ENCODE results near the gene FANCI. TPM values are rescaled to one million over a fixed set of nuclear protein-coding genes. Genes with fewer than 3 reads are reported as not detected.

The FANCI gene
- total RNA-seq, 1 donor from 2014 or later = 11.2 TPM

GRCh38 chr15:89309993-89310392, 66.2 kb downstream of the FANCI start:
- DNase-seq (ENCODE audit: low spot score) = no peak
- Mint-ChIP-seq H3K4me3 (ENCODE audit: unreplicated experiment) (no peak overlapping the region), H3K27ac (ENCODE audit: unreplicated experiment) (no peak overlapping the region), H3K27me3 (ENCODE audit: low read depth) (no peaks in the 10 kb centered on the region), H3K4me1 (ENCODE audit: low read depth) (peaks cover 27% of the 10 kb centered on the region), H3K9me3 (ENCODE audit: low read depth) (no peaks in the 10 kb centered on the region), H3K36me3 (ENCODE audit: low read depth) (peaks cover 5% of the 10 kb centered on the region)
- no peak for TF ChIP-seq CTCF (IDR thresholded peaks at IDR 0.05)

DNA sequence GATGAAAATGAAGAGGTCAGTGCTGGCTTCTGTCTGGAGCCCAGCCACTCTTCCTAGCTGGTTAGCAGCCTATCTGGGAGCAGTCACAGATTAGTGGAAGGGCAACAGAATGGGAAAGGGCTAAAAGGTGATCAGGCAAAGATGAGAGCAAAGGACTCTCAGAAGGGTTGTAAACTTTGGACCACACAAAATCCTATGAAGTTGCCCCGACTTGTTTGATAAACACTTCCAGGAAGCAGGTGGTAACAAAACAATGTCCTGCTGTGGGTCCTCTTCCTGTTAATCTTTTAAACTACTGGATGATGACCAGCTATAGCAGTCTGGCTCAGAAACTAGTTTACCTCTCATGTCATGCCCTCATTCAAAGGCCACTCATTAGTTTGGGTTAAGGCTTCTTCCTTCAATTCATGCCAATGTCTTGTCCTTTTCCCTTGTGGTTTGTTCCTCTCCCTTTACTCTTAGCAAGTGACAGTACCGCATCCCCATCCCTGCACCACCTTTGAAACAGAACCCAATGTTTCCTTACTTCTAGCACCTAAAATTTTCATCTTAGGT, 71.7 kb downstream of the FANCI start:
- Mint-ChIP-seq H3K27ac (ENCODE audit: unreplicated experiment) (no peak overlapping the region), H3K9me3 (ENCODE audit: low read depth) (no peaks in the 10 kb centered on the region), H3K27me3 (ENCODE audit: low read depth) (no peaks in the 10 kb centered on the region), H3K4me3 (ENCODE audit: unreplicated experiment) (no peak overlapping the region), H3K4me1 (ENCODE audit: low read depth) (peaks cover 12% of the 10 kb centered on the region), H3K36me3 (ENCODE audit: low read depth) (peaks cover 38% of the 10 kb centered on the region)
- no peak for TF ChIP-seq CTCF (IDR thresholded peaks at IDR 0.05)
- no peak for DNase-seq (ENCODE audit: low spot score)

- DNase-seq (ENCODE audit: low spot score) = no peak
- H3K9me3 Mint-ChIP-seq (ENCODE audit: low read depth) = no peaks in the 10 kb centered on the region
- H3K27ac Mint-ChIP-seq (ENCODE audit: unreplicated experiment) = no peak overlapping the region
- no peak for TF ChIP-seq CTCF (IDR thresholded peaks at IDR 0.05)
- no peaks in the 10 kb centered on the region for H3K27me3 Mint-ChIP-seq (ENCODE audit: low read depth)
- H3K4me3 Mint-ChIP-seq (ENCODE audit: unreplicated experiment) = no peak overlapping the region
- peaks cover 8% of the 10 kb centered on the region for H3K4me1 Mint-ChIP-seq (ENCODE audit: low read depth)
- H3K36me3 Mint-ChIP-seq (ENCODE audit: low read depth) = peaks cover 41% of the 10 kb centered on the region
Measured at GRCh38 chr15:89316504-89316903, 72.7 kb downstream of the FANCI start.

GRCh38 chr15:89317186-89317720, 73.5 kb downstream of the FANCI start:
- Mint-ChIP-seq H3K36me3 (ENCODE audit: low read depth) (peaks cover 43% of the 10 kb centered on the region), H3K4me3 (ENCODE audit: unreplicated experiment) (no peak overlapping the region)
- TF ChIP-seq CTCF (IDR thresholded peaks at IDR 0.05) = no peak

GRCh38 chr15:89319678-89320077, 75.9 kb downstream of the FANCI start:
- no peaks in the 10 kb centered on the region for H3K27me3 Mint-ChIP-seq (ENCODE audit: low read depth)
- H3K4me1 Mint-ChIP-seq (ENCODE audit: low read depth) = no peaks in the 10 kb centered on the region
- DNase-seq (ENCODE audit: low spot score) = no peak
- peaks cover 55% of the 10 kb centered on the region for H3K36me3 Mint-ChIP-seq (ENCODE audit: low read depth)
- no peaks in the 10 kb centered on the region for H3K9me3 Mint-ChIP-seq (ENCODE audit: low read depth)
- TF ChIP-seq CTCF (IDR thresholded peaks at IDR 0.05) = no peak
- peak overlapping the region; percentile 57 for H3K27ac Mint-ChIP-seq (ENCODE audit: unreplicated experiment)
- no peak overlapping the region for H3K4me3 Mint-ChIP-seq (ENCODE audit: unreplicated experiment)

More at GRCh38 chr15:89317186-89317720, 73.5 kb downstream of the FANCI start:
- no peak for DNase-seq (ENCODE audit: low spot score)
- Mint-ChIP-seq H3K4me1 (ENCODE audit: low read depth) (peaks cover under 1% of the 10 kb centered on the region), H3K9me3 (ENCODE audit: low read depth) (no peaks in the 10 kb centered on the region), H3K27ac (ENCODE audit: unreplicated experiment) (no peak overlapping the region), H3K27me3 (ENCODE audit: low read depth) (no peaks in the 10 kb centered on the region)
